Fibroblast of gingiva (primary cell): ENCODE measurements around the gene TMCO4.
"Not testable (repeated sequence)": the region's sequence is repeated elsewhere in the genome, so short reads cannot be mapped to it uniquely, and the experiment has no call there.

Experiments used
- DNase-seq: peaks from one replicate; pipeline ENCODE4 v3.0.0-alpha.2; 2011; ENCODE audit warnings: low read depth

The TMCO4 gene

DNA sequence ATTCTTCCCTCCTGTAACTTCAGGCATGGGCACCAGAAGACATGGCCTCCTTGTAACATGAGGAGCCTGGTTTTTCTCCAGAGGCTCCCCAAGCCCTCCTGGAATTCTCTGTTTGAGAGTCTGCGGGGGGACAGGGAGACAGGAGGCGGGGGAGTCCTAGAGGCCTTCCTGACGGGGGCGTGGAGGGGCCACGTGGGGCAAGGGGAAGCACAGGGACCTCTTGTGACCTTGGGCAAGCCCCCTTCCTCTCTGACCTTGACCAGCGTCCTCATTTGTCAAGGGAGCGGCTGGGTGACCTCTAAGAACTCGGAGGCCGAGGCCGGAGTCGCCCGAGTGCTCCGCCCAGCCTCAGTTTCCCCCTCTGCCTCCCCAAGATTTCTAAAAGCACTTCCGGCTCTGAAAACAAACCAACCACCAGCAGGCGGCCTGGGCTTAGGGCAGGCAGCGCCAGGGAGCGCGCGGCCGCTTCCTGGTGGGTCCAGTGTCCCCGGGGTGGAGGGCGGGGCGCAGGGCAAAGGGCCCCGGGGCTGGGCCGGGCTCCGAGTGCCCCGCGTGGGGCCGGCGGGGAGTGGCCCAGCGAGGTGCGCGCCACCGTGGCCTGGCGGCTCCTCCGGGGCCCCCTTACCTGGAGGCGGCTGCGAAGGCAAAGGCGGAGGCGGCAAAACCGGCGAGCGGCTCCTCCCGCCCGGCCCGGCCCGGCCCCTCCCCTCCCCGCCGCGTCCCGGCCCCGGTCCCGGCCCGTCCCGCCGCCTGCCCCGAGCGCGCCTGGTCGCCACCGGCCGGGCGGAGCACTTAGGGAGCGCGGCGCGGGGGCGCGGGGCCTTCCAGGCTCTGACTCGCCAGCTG is at the start of gene TMCO4:
Gene TMCO4 (minus strand): TSS at position 687 of the 846 bp plus-strand sequence. CDS start 19,158 bp downstream, outside the sequence.
- DNase-seq = peak; percentile 57

DNA sequence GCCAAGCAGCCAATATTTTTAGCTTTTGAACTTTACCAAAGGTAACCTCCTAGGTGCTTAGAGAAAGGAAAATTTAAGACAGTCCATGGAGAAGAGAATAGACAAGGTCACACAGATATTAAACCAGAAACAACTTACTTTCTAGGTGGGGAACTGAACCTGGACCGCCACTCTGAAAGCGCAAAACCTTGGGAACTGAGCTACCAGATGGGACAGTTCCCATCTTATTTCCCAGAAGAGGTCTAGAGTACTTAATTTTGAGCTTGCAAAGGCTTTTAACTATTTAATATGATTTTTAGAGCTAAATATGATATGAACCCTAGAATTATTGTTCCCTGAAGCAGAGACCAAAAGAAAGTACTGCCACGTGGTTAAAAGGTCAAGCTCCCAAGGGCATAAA is 49.6 kb upstream of the TMCO4 start:
- DNase-seq = not testable (repeated sequence)

DNA sequence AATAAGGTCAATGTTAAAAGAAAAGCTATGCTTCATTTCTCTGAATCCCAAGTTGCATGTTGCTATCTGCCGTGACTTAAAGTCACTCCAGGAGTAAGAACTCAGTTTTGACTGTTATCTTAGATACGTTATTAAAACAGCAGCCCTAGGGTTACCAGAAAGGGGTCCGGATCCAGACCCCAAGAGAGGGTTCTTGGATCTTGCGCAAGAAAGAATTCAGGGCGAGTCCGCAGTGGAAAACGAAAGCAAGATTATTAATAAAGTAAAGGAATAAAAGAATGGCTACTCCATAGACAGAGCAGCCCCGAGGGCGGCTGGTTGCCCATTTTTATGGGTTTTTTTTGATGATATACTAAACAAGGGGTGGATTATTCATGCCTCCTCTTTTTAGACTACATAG is 47.6 kb upstream of the TMCO4 start:
- not testable (repeated sequence) for DNase-seq

DNA sequence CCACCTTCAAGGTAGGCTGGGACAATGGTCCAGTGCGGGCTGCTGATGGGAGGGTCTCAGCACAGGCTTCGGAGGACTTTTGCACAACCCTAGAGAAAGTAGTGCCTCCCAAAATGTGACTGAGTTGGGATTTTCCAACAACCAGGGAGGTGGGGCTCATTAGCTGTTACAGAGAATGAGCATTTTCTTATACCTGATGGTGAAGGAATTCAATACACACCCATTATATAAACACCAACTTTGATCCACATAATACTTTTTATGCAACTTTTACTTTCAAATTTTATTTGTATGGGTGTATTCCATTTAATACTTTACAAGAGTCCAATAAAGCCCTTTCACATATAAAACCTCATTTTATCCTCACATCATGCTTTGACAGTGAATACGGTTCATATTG is 46.6 kb upstream of the TMCO4 start:
- no peak for DNase-seq

DNA sequence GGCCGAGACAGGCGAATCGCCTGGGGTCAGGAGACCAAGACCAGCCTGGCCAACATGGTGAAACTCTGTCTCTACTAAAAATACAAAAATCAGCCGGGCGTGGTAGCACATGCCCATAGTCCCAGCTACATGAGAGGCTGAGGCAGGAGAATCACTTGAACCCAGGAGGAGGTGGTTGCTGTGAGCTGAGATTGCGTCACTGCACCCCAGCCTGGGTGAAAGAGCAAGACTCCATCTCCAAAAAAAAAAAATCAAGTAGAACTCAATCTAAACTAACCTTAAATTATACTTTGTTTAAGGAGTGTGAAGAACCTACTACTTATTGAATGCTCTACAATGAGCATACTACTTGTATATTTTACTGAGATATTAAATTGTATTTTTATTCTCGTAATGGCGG is 45.8 kb upstream of the TMCO4 start:
- DNase-seq = no peak

DNA sequence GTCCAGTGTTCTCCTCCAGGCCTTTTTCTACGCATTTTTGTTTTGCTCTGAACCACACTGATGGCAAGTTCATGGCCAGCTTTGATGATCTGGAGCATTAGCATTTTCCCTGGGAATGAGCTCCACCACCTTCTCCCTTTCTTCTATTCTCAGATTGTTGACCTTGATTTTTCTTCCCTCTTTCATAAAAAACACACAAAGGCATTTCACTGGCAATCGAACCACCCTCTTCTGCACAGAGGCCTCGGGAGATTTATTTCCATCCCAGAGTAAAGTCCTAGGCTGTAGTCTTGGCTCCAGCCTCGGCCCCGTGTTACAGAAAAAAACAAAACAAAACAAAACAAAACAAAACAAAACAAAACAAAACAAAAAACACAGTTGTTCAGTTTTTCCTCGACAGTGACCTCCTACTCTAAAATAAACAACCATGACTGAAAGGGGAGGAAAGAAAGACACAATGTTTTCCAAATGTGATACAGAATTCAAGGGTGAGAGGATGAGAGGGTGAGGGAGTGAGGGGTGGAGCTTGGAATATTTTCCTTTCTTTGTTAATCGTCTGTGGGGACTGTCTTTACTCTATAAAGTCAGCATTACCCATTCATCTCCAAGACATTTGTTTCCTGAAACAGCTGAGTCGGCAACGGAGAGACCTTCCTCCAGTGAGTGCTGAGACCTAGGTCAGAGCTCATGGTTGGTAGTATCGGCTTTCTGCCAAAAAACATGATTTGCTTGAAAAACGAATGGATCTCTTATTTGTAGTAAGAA is 45.2 kb upstream of the TMCO4 start:
- no peak for DNase-seq

DNA sequence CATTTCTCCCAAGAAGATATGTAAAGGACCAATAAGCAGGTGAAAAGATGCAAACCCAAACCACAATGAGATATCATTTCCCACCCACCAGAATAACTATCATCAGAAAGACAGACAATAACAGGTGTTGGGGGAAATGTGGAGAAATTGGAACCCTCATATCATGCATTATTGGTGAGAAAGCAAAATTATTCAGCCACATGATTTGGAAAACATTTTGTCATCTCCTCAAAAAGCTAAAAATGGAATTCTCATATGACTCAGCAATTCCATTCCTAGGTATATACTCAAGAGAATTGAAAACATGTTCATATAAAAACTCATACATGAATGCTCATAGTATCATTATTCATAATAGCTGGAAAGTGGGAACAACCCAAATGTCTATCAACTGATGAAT is 40.5 kb upstream of the TMCO4 start:
- DNase-seq = no peak

GRCh38 chr1:19837866-19838265 is 38.1 kb upstream of the TMCO4 start:
- DNase-seq = no peak

- no peak for DNase-seq
Measured at GRCh38 chr1:19835578-19835977, 35.9 kb upstream of the TMCO4 start.

DNA sequence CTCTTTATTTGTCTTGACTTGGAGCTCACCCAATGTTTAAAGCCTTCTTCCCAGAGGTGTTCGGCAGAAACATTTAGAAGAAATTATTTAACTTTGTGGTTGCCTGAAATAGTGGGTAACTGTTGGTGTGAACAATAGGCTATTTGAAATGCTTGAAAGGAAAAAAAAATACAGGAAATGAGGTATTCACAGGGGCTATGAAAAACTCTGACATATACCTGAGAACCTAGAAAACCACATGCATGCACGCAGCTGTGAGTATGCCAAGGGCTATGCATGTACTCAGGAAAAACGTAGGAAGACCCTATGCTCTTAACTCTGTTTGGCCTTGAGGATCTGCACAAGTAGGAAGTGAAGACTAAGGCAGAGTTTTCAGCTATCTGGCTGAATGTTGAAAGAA is 31.7 kb upstream of the TMCO4 start:
- no peak for DNase-seq

GRCh38 chr1:19828546-19828945 is 28.8 kb upstream of the TMCO4 start:
- DNase-seq = no peak

DNA sequence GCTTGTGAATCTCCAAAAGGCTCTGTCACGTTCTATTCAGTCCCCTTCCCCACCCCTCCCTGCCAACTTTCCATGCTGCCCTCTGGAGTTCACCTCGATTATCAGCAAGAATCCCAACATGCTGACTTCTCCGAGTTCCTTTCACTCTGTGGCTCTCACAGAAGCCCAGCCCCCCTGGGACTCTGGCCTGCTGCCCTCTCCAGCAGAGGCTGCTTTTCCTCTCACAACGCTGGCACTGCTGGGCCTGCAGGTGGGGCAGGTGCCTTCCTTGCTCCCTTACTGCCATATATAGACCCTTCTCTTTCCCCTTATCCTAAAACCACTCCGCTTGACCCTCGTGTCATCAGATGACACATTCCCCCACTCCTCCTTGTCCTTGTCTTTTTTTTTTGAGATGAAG is 25.6 kb upstream of the TMCO4 start:
- no peak for DNase-seq

DNA sequence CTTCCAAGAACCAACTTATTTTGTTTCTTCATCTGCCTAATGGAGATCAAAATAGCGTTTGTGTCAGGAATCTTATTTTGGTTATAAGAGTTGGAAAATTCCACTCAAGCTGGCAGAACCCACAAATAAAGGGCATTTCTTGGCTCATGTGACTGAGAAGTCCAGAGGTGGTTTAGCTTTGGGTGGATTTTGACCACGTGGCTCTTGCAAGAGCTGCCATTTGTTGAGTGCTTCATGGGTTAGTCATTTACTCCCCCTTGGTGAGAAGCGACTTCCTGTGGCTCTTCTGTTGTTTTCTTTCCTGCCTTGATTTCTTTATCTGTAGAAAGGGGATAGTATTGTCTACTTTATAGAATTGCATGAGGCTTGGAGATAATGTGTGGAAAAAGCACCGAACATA is 24.8 kb upstream of the TMCO4 start:
- no peak for DNase-seq

DNA sequence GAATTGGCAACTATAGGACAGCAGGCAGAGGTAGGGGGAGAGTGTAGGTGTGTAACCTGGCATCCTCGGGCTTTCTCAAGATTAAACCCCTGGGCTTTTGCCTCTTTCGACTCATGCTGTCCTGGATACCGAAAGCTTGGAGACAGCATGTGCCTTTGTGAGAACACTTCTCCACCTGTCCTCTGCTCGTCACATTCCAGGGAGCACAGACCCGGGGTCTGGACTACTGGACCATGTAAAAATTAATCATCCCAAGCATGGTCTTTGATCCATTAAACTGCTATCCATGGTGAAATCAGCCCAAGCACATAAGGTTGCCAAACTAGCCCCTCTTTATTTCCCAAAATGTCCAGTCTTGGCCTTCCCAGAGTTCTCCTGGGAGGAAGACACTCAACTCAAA is 24.3 kb upstream of the TMCO4 start:
- DNase-seq = no peak

GRCh38 chr1:19819701-19820100 is 20.0 kb upstream of the TMCO4 start:
- DNase-seq = no peak

- DNase-seq = peak; percentile 32
Measured at GRCh38 chr1:19818324-19818723, 18.6 kb upstream of the TMCO4 start.

DNA sequence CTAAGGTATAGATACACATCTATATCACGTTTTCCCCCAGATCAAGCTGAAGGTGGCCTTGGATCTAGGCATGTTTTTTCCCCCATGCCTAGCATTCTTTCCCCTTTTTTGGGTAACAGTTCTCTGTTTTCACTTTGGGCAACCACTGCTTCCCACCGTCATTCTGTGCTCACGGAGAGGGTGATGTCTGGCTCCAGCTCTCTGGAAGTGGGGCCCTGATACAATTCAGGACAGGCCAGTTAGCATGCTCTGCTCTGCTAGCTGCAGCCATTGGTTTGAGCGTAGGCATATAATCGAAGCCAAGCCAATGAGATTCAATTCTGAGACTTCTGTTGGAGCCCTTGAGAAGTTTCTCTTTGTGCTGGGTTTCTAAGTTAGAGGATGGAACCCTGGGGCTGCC is 17.4 kb upstream of the TMCO4 start:
- no peak for DNase-seq

DNA sequence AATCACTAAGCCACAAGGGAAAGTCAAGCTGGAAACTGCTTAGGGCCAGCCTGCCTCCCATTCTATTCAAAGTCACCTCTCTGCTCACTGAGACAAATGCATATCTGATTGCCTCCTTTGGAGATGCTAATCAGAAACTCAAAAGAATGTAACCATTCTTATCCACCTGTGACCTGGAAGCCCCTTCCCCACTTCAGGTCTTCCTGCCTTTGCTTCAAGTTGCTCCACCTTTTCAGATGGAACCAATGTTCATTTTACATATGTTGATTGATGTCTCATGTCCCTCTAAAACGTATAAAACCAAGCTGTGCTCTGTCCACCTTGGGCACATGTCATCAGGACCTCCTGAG is 17.0 kb upstream of the TMCO4 start:
- DNase-seq = not testable (repeated sequence)

- DNase-seq = no peak
Measured at GRCh38 chr1:19815801-19816736, 16.4 kb upstream of the TMCO4 start.

GRCh38 chr1:19814681-19815503 is 15.2 kb upstream of the TMCO4 start, which contains the start of gene RNF186:
Gene RNF186 (minus strand): TSS chr1:19815283. CDS start chr1:19815101, 182 bp downstream.
- no peak for DNase-seq

DNA sequence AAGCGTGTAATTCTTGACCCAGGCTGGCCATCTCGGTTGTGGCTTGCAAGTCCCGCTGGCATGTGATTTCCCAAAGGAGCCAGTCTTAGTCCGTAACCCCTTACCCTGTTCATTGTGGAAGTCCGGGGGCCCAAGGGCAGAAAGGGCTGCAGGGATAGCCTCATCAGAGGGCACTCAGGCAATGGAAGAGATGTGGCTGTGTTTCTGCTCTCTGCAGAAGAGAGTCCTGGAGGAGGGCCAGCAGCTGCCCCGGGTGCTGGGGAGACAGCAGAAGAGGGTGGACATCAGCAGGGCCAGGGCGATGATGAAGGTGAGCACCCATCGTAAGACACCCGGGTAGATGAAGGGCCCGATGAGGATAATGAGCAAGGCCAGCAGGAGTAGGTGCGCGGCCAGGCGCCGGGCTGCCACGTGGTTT is 14.5 kb upstream of the TMCO4 start:
- DNase-seq = no peak

DNA sequence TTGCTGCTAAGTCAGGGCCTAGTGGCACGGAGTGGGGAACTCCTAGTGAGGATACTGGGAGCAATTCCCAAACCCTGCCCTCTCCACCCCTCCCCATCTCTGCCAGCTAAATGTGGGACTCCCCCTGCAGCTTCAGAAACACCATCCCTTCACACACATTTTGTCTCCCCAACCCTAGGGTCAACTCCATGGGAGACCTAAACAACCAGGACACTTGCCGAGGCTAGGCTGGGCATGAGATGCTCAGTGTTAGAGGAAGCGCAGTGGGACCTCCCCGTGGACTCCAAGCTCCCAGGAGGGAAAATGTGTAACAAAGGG is 13.9 kb upstream of the TMCO4 start:
- DNase-seq = no peak
